Activated CD8-positive, alpha-beta memory T cell treated with anti-CD3 and anti-CD28 coated beads, Interleukin-2, amount 10 ng/mL, durations not matched to agents 7 days and 5 days (primary cell): ENCODE measurements around the gene EIPR1. TPM values are rescaled to one million over a fixed set of nuclear protein-coding genes. Genes with fewer than 3 reads are reported as not detected.
"Not testable (repeated sequence)": the region's sequence is repeated elsewhere in the genome, so short reads cannot be mapped to it uniquely, and the experiment has no call there.

ENCODE experiments used
- ATAC-seq: fragments of 150-1000 bp; cut with Tn5 transposase; one replicate; pipeline ENCODE4 v1.10.0; 2021; ENCODE audit warnings: moderate library complexity
- CTCF ChIA-PET: fragments of 350-600 bp; sonication (Branson Sonifier 250); formaldehyde crosslinking; loops from one replicate; lab custom pipeline; 2021; ENCODE audit warnings: antibody characterized with exemption; lab: Charles Lee
- DNase-seq: peaks from one replicate; pipeline ENCODE4 v3.0.0-alpha.2; 2020
- H3K27ac Mint-ChIP-seq: one replicate; pipeline ENCODE4 v1.8.0; 2021; ENCODE audit warnings: mild to moderate bottlenecking, mixed read lengths
- H3K27me3 Mint-ChIP-seq: one replicate; pipeline ENCODE4 v1.8.0; 2021; ENCODE audit warnings: mixed read lengths
- H3K36me3 Mint-ChIP-seq: one replicate; pipeline ENCODE4 v1.8.0; 2021; ENCODE audit warnings: mild to moderate bottlenecking, mixed read lengths
- H3K4me1 Mint-ChIP-seq: one replicate; pipeline ENCODE4 v1.8.0; 2021; ENCODE audit warnings: mixed read lengths
- H3K4me3 Mint-ChIP-seq: one replicate; pipeline ENCODE4 v1.8.0; 2021; ENCODE audit warnings: mild to moderate bottlenecking, moderate library complexity, mixed read lengths
- H3K9me3 Mint-ChIP-seq: one replicate; pipeline ENCODE4 v1.8.0; 2022; ENCODE audit warnings: low read depth, mixed read lengths
- total RNA-seq, 2 experiments: library from RNA; stranded (reverse); gene quantifications; one replicate each; pipeline ENCODE4 v1.2.3, GENCODE V29; 2021

EIPR1 gene
- total RNA-seq, 2 experiments from 2014 or later = 40.7 to 44.7 TPM

DNA sequence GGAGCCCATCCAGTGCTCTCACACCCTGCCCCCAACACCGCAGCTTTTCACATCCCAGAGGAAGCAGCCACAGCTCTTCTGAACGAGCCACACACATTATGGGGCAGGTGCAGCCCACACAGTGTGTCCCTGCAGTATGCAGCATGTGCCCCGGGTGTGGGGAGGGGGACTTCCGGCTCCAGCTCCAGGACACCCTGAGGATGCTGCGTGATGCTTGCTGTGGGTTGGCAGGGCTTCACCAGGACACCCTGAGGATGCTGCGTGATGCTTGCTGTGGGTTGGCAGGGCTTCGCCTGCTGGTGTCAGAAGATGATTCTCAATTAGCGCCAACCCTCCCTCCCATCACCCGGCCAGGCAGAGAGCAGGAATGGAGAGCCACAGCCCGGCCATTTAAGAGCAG is 193.9 kb downstream of the EIPR1 start:
- DNase-seq = no peak
- no peak for ATAC-seq
- peaks cover 18% of the 10 kb centered on the region for H3K36me3 Mint-ChIP-seq
- no peaks in the 10 kb centered on the region for H3K9me3 Mint-ChIP-seq
- no peak overlapping the region for H3K27ac Mint-ChIP-seq
- H3K4me3 Mint-ChIP-seq = no peak overlapping the region
- no peaks in the 10 kb centered on the region for H3K27me3 Mint-ChIP-seq
- CTCF ChIA-PET = no interaction called here
- no peaks in the 10 kb centered on the region for H3K4me1 Mint-ChIP-seq

DNA sequence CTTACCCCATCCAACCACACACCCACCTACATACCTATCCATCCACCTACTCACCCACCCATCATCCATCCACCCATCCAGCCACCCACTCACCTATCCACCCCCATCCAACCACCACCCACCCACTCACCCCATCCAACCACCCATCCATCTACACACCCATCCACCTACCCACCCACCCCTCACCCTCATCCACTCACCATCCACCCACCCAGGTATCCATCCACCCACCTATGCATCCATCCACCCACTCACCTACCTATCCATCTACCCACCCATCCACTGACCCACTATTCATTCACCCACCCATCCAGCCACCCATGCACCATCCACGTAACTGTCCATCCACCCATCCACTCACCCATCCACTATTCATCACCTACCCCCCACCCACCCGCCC is 194.8 kb downstream of the EIPR1 start:
- no peaks in the 10 kb centered on the region for H3K27me3 Mint-ChIP-seq
- no peak overlapping the region for H3K27ac Mint-ChIP-seq
- H3K36me3 Mint-ChIP-seq = peaks cover 18% of the 10 kb centered on the region
- H3K4me1 Mint-ChIP-seq = no peaks in the 10 kb centered on the region
- DNase-seq (no peak), ATAC-seq (no peak)
- no peak overlapping the region for H3K4me3 Mint-ChIP-seq
- CTCF ChIA-PET = no interaction called here
- H3K9me3 Mint-ChIP-seq = no peaks in the 10 kb centered on the region

DNA sequence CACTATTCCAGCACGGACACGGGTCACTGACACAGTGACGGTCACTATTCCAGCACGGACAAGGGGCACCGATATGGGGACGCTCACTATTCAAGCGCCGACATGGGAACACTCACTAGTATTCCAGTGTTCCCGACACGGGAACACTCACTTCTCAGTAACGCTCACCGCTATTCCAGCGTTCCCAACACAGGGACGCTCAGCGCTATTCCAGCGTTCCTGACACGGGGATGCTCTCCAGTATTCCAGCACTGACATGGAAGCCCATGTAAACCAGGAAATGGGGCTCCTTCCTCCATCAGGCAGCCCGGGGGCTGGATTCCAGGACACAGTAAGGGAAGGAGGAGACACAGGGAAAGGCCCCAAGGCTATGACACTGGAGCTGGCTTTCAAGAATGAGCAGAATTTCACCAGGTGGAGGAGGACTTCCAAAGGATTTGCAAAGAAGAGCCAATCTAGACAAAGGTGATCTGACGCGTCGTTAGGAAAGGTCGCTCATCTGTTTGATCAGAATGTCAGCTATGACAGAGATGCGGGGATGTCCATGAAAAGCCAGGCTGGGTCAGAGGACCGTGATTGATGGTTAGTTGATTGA is 196.1 kb downstream of the EIPR1 start:
- H3K4me1 Mint-ChIP-seq = no peaks in the 10 kb centered on the region
- no peaks in the 10 kb centered on the region for H3K9me3 Mint-ChIP-seq
- peaks cover 18% of the 10 kb centered on the region for H3K36me3 Mint-ChIP-seq
- DNase-seq = no peak
- H3K27ac Mint-ChIP-seq = no peak overlapping the region
- H3K27me3 Mint-ChIP-seq = no peaks in the 10 kb centered on the region
- ATAC-seq = no peak
- CTCF ChIA-PET = no interaction called here
- H3K4me3 Mint-ChIP-seq = no peak overlapping the region

DNA sequence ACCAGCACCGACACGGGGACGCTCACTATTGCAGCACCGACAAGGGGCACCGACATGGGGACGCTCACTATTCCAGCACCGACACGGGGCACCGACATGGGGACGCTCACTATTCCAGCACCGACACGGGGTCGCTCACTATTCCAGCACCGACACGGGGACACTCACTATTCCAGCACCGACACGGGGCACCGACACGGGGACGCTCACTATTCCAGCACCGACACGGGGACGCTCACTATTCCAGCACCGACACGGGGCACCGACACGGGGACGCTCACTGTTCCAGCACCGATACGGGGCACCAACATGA is 196.8 kb downstream of the EIPR1 start:
- H3K9me3 Mint-ChIP-seq, CTCF ChIA-PET, H3K4me1 Mint-ChIP-seq, H3K27ac Mint-ChIP-seq, DNase-seq, ATAC-seq, H3K27me3 Mint-ChIP-seq, H3K4me3 Mint-ChIP-seq: not testable (repeated sequence)
- peaks cover 13% of the 10 kb centered on the region for H3K36me3 Mint-ChIP-seq

DNA sequence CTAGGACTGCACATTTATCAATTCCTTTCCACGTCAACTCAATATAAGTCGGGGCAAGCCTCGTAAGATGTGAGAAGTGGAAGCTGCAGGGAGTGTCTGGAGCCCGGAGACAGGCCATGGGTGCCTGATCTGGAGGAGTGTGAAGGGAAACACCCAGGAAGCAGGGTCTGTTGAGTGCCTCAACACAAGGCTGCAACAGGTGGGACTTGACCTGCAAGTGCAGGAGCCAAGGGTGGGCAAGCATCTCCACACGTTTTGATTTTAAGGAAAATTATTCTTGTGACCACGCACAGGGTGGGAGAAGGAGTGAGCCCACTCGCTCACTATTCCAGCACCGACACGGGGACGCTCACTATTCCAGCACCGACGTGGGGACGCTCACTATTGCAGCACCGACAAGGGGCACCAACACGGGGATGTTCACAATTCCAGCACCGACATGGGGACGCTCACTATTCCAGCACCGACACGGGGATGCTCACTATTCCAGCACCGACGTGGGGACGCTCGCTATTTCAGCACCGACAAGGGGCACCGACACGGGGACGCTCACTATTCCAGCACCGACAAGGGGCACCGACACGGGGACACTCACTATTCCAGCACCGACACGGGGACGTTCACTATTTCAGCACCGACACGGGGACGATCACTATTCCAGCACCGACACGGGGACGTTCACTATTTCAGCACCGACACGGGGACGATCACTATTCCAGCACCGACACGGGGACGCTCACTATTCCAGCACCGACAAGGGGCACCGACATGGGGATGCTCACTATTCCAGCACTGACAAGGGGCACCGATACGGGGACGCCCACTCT is 197.3 kb downstream of the EIPR1 start:
- DNase-seq = no peak
- no peaks in the 10 kb centered on the region for H3K27me3 Mint-ChIP-seq
- no peak for ATAC-seq
- H3K9me3 Mint-ChIP-seq = no peaks in the 10 kb centered on the region
- no peak overlapping the region for H3K27ac Mint-ChIP-seq
- CTCF ChIA-PET = no interaction called here
- H3K4me1 Mint-ChIP-seq = no peaks in the 10 kb centered on the region
- peaks cover 11% of the 10 kb centered on the region for H3K36me3 Mint-ChIP-seq
- no peak overlapping the region for H3K4me3 Mint-ChIP-seq

DNA sequence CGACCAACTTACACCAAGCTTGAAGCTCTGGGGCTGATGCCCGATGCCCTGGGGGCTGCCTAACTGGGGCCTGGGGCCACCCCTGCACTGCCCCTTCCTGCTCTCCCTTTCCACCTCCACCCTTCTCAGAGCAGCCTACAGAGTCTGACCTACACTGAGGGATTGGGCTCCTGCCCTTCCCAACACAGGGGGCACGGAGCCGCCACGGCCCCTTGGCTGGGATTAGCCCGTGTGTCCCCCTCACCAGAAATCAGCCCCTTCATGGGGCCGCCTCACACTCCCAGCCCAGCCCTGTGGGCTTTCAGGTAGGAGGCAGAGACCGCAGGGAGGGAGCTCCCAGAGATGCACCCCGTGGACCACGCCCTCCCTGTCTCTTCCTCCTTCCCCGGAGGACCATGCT is 198.0 kb downstream of the EIPR1 start:
- ATAC-seq (no peak), DNase-seq (no peak)
- Mint-ChIP-seq H3K4me1 (no peaks in the 10 kb centered on the region), H3K27ac (no peak overlapping the region), H3K27me3 (no peaks in the 10 kb centered on the region), H3K4me3 (no peak overlapping the region), H3K9me3 (no peaks in the 10 kb centered on the region), H3K36me3 (peaks cover 9% of the 10 kb centered on the region)
- CTCF ChIA-PET = no interaction called here

DNA sequence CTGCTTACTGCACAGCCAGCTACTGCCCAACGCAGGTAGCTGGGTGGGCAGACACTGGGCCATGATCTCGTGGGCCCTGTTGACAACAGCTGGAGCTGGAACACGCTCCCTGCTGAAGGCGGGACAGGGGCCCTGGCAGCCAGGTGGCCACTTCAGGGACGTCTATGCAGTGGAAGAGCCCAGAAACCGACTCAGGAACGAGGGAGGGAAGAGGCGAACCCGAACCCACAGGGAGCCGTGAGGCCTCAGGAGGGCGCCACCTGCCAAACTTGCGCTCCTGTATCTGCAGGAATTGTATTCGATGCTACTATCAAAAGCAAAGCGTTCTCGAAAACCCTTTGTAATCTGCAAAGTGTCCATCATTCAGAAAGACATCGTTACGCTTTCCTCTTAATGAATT is 198.4 kb downstream of the EIPR1 start:
- H3K4me1 Mint-ChIP-seq = no peaks in the 10 kb centered on the region
- no peak overlapping the region for H3K4me3 Mint-ChIP-seq
- DNase-seq (no peak), ATAC-seq (no peak)
- no peak overlapping the region for H3K27ac Mint-ChIP-seq
- CTCF ChIA-PET = no interaction called here
- H3K9me3 Mint-ChIP-seq = no peaks in the 10 kb centered on the region
- H3K36me3 Mint-ChIP-seq = peaks cover 8% of the 10 kb centered on the region
- H3K27me3 Mint-ChIP-seq = no peaks in the 10 kb centered on the region

DNA sequence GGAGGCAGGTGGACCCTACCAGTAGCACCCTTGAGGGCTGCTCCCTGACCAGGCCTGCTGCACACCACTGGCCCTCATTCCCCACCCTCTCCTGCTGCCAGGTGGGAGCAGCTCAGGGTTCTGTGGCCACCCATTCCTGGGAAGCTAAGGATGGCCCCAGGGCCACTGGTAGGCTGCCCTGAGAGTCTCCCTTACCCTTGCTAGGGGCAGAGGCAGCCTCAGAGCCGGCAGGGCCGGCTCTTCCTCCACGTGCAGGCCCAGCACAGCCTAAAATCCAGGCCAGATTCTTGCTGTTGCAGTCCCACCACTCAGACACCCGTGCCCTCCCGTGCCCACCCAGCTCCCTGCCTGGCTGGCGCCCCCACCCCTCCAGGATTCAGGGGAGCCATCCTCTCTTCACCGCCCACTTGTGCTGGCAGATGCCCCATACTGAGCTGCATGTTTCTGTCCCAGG is 199.0 kb downstream of the EIPR1 start:
- Mint-ChIP-seq H3K27me3 (no peaks in the 10 kb centered on the region), H3K4me1 (no peaks in the 10 kb centered on the region), H3K27ac (no peak overlapping the region), H3K36me3 (peaks cover 7% of the 10 kb centered on the region), H3K4me3 (no peak overlapping the region), H3K9me3 (no peaks in the 10 kb centered on the region)
- ATAC-seq = no peak
- no peak for DNase-seq
- CTCF ChIA-PET = interaction anchor here (0.6 kb wide), 1 partner anchor 301 kb away, joined by 3 read pairs; no protein-coding TSS in a partner anchor

DNA sequence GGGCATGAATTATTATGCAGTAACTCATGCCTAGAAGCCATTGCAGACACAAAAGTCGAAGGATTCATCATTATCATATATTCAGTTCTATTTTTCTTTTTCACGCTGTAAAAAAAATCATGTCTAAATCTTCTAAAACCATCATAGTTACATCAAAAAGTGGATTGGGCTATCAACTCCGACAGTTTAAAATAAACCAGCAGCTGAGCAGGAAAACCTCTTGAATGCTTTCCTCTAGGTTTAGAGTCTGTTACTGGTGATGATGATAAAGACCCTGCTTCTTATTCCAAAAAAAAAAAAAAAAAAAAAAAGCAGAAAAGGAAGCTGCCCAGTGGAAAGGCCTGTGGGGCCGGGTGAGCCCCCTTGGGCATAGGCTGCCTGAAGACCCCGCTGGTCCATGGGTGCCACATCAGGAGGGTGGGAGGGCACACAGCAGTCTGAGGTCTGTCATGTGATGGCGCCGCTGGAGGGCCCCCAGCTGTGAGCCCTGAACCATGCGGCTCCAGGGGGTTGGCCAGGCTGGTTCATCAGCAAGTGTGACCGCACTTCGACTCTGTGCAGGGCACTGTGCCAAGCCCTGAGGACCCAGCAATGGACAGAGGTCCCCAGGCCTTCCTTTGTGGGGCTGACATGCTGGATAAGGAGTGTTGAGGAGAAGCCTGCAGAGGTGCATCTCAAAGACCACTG is 199.6 kb downstream of the EIPR1 start:
- no peak overlapping the region for H3K27ac Mint-ChIP-seq

DNA sequence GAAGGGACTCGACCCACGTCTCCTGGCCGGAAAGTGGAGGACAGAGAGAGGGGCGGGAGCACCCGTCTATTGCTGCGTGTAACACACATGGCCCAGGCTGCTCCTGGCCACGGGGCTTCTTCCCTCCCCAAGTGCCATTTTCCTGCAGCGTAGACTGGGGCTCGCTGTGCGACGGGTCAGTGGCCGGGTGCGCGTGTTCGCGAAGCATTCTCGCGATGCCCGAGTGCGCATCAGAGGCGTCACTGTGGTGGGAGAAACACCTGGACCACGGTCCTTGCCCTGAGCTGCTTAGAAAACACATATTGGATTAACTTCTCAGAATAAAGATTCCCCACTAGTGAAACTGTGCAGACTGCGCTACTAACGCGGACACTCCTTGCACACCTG is 200.8 kb downstream of the EIPR1 start:
- no peak overlapping the region for H3K27ac Mint-ChIP-seq
- peaks cover 3% of the 10 kb centered on the region for H3K36me3 Mint-ChIP-seq
- H3K4me3 Mint-ChIP-seq = no peak overlapping the region
- DNase-seq = no peak
- H3K9me3 Mint-ChIP-seq = no peaks in the 10 kb centered on the region
- ATAC-seq = no peak
- no peaks in the 10 kb centered on the region for H3K27me3 Mint-ChIP-seq
- H3K4me1 Mint-ChIP-seq = no peaks in the 10 kb centered on the region
- CTCF ChIA-PET = no interaction called here

More for the DNA sequence above, 199.6 kb downstream of the EIPR1 start:
- no peak overlapping the region for H3K4me3 Mint-ChIP-seq
- no peaks in the 10 kb centered on the region for H3K27me3 Mint-ChIP-seq
- no peaks in the 10 kb centered on the region for H3K9me3 Mint-ChIP-seq
- CTCF ChIA-PET = interaction anchor here (0.6 kb wide), 1 partner anchor 302 kb away, joined by 3 read pairs; no protein-coding TSS in a partner anchor
- H3K4me1 Mint-ChIP-seq = no peaks in the 10 kb centered on the region
- peaks cover 7% of the 10 kb centered on the region for H3K36me3 Mint-ChIP-seq
- ATAC-seq (no peak), DNase-seq (no peak)

DNA sequence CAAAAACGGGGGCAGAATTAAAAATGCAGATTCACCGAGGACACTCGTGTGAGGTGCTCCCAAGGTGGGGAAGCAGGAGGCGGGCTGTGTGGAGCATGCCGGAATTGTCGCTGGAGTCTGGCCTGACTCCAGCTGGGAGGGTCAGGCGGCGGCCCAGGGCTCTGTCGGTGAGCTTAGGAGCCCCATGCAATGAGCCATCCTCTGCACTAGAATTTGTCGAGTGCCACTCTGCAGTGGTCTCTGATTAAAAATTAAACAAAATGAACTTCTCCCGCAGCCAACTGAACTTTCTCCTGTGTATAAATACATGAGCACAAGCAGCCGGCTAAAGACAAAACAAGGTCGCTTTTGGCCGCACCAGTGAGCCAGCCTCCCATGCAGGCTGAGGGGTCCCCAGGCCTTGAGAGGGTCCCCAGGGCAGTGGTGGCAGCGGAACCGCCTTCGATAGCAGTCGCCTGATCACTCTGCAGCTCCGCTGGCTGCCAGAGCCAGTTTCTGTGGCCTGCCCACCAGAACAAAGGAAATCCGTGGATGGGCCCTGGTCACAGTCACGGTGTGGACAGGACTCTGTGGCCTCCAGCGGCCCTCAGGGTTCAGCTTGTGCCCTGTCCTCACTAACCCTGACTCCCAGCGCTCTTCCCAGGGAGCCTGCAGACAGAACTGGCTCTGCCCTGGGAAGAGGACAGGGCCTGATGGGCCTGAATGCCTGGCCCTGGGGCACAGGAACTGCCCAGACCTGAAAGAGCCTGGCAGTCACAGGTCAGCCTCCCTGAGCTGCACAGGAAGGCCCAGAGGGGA is 201.3 kb downstream of the EIPR1 start:
- Mint-ChIP-seq H3K9me3 (no peaks in the 10 kb centered on the region), H3K4me1 (no peaks in the 10 kb centered on the region), H3K4me3 (no peak overlapping the region), H3K36me3 (peaks cover 1% of the 10 kb centered on the region), H3K27ac (no peak overlapping the region), H3K27me3 (no peaks in the 10 kb centered on the region)
- ATAC-seq (no peak), DNase-seq (no peak)
- CTCF ChIA-PET = no interaction called here

DNA sequence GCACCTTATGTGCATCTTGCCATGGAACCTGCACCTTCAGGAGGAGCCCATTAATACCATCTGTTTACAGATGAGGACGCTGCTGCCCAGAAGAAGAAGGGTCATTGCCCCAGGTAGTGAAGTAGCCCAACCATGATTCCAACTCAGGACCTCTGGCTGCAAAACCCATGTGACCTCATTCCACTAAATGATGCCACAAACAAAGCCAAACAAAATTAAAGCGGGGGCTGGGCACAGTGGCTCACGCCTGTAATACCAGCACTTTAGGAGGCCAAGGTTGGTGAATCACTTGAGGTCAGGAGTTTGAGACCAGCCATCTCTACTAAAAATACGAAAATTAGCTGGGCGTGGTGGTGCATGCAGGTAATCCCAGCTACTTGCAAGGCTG is 202.1 kb downstream of the EIPR1 start:
- no peaks in the 10 kb centered on the region for H3K27me3 Mint-ChIP-seq
- no peak overlapping the region for H3K4me3 Mint-ChIP-seq

More for the DNA sequence above, 202.1 kb downstream of the EIPR1 start:
- H3K9me3 Mint-ChIP-seq = no peaks in the 10 kb centered on the region
- CTCF ChIA-PET = no interaction called here
- ATAC-seq (no peak), DNase-seq (no peak)
- H3K36me3 Mint-ChIP-seq = peaks cover 2% of the 10 kb centered on the region
- no peak overlapping the region for H3K27ac Mint-ChIP-seq
- no peaks in the 10 kb centered on the region for H3K4me1 Mint-ChIP-seq
